HPDE6-E6E7 (cell line): Measurements from ENCODE around the gene SLC38A11.
A peak's percentile ranks its signal among the peaks of the same experiment; 100 is the strongest.

Experiments
- DNase-seq: peaks from one replicate; pipeline ENCODE4 v3.0.0; 2011; ENCODE audit warnings: missing footprints; ENCODE audit errors: extremely low spot score

SLC38A11 gene

DNA sequence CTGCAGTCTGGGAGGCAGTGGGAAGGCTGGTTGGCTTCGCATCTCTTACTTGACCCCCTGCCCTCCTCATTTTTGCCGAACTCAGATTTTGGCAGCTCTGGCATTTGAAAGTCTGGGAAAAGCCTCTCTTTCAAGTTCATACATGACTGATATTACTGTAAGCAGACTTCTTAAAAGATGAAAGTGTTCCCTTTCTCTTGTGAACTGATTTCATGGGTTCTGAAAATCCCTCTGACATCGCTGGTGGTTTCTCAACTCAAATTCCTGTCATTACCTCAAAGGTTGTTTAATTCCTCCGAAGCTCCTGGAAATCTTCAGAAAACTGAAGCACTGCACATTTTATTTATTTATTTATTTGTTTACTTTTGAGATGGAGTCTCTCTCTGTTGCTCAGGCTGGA is 16.9 kb upstream of the SLC38A11 start:
- DNase-seq = no peak

DNA sequence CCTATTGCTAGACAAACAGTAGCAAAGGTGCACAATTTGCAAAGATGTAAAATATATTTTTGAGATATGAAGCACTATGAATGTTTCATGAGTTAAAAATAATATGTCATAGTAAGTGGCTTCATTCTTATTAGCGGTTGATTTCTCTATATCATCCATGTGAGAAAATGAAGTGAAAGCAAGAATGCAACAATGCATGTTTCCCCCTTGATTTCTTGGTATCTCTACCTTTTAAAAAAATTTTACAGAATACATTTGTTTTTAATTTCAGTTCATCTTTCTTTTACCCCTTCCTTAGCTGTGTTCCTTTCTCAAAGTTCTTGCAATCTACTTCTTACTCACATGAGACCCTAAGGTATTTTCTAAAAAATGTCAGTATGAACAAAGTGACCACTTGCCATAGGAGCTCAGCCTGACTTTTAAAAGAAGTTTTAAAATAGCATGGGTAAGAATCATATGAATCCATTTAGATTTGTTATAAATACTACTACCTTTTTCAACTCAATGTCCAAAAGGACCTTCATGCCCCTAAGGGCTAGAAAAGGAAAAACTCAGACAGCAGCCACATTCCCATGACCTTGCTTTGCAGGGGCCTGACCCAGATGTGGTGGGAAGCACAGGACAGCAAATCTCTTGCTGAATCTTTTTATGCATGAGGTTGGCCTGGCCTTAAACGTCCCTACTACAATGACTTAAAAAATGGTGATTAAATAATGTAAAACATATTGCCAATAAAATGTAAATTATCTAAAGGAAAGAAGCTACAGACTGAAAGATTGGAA is 14.8 kb upstream of the SLC38A11 start:
- DNase-seq = no peak

- peak; percentile 29 for DNase-seq
Measured at GRCh38 chr2:164967781-164968228, 12.5 kb upstream of the SLC38A11 start.

GRCh38 chr2:164967361-164967760 is 12.0 kb upstream of the SLC38A11 start:
- no peak for DNase-seq

DNA sequence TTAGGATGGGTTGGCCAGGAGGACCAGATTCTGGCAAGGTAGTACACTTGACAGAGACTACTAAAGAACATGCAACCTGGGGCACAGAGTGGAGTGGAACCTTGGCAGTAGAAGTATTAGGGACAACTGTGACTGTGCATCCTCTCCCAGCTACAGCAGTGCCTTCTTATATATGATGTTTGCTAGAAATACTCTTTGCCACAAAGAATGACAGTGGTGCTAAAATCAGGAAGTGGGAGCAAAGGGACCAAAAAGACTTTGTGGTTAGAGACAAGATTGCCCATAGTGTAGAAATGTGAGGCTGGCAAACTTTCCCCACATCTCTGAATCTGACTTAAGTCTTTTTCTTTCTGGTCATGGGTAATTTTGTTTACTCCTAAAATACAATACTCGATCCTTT is 9.4 kb upstream of the SLC38A11 start:
- no peak for DNase-seq

DNA sequence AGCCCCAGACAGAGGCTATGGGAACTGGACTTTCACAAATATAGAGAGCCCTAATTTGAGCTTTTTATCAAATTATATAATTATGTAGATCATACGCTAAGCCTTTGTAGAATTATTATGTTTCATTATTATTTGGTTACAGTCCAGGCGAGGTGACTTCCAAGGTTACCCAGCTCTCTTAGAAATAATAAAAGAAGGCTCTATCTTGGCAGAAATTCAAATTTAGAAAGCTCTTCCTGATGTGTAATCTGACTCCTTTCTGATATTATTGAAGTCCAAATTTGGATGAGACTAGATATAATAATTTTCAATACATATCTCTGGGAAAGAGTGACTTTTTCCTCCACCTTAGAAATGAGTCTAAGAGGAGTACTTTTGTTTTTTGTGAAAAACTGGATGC is 4.8 kb upstream of the SLC38A11 start:
- DNase-seq = no peak

DNA sequence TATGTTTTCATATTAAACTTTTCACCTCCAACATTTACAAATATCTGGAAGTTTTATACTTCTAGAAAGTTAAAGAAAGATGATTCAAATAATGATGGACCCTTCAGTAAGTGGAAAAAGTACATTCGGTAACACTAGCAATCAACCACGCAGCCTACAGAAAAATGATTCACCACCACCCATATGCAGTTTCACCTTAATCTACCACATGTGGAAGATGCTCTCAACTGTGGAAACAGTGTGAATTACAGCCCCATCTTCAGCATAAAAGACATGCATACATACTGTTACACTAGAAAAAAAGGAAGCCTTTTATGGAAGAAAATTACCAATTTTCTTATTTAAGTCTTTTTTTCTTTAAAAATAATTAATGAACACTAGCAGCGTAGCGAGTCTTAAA is 1.1 kb downstream of the SLC38A11 start:
- DNase-seq = no peak

- DNase-seq = no peak
Measured at GRCh38 chr2:164953279-164953678, 2.0 kb downstream of the SLC38A11 start.

DNA sequence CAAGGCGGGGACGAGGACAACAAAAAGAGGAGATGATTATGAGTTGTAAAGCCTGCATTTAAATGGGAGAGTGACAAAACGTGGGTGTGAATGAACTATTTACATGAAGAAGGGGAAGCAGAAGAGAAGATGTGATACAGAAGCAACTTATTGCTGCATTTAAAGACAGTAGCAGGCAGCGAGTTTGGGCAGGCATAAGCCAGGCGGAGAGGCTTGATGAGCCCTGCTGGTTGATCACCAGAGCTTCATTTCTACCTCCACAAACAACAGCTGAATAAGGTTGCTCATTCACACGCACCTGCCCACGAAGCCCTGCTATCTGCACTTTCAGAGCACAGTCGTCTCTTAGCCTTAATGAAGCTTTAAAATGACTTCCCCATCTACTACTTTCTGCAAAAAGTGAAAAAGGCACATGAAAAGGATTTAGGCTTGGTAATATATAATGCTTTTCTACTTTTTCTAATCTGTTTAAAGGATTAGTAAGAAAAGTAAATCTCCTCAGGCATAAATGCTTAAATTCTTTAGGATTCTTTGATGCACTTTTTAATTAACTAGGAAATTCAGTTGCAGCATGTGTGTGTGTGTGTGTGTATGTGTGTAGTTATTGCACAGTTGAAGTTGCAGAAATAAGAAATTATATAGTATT is 3.1 kb downstream of the SLC38A11 start:
- DNase-seq = no peak

DNA sequence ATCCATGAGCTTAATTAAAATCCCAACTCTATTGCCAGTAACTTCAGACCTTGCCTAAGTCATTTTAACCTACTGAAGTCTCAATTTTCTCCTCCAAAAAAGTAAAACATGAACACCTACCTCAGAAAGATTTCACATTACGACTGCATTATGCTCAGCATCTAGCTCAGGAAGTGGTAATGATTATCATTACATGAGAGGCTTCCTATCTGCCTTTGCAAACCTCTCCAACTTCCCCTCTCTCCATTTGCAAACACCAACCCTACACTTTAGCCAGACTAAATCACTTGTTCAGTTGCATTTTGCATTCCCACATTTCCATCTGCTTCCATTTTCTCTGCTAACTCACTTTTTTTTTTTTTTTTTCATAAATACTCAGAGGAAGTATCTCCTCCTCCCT is 6.8 kb downstream of the SLC38A11 start:
- no peak for DNase-seq

DNA sequence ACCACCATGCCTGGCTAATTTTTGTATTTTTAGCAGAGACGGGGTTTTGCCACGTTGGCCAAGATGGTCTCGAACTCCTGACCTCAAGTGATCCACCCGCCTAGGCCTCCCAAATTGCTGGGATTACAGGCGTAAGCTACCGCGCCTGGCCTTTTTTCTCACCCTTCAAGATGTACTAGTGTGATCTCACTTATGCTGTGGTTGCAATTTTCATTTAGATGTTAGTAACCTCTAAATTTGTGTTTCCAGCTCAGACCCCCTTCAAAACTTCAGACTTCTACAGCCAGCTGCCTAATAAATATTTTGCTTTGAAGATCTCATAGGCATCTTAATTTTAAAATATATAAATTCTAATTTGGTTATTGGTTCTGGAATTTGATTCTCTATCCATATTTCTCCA is 8.0 kb downstream of the SLC38A11 start:
- no peak for DNase-seq

DNA sequence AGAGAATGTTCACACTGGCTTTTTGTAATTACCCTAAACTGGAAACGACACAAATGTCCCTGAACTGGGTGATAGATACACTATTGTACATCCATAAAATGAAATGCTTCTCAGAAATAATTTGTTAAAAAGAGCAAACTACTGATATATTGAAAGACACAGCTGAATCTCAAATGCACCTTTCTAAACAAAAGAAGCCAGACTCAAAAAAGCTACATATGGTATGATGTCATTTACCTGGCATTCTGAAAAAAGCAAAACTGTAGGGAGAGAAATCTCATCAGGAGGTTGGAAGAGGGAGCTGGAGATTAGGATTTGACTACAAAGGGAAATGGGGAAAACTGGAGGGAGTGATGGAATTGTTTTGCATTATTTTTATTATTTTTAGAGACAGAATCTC is 12.0 kb downstream of the SLC38A11 start:
- DNase-seq = no peak

GRCh38 chr2:164937864-164938401 is 17.4 kb downstream of the SLC38A11 start:
- DNase-seq = no peak

- no peak for DNase-seq
Measured at GRCh38 chr2:164935118-164936101, 19.9 kb downstream of the SLC38A11 start.

DNA sequence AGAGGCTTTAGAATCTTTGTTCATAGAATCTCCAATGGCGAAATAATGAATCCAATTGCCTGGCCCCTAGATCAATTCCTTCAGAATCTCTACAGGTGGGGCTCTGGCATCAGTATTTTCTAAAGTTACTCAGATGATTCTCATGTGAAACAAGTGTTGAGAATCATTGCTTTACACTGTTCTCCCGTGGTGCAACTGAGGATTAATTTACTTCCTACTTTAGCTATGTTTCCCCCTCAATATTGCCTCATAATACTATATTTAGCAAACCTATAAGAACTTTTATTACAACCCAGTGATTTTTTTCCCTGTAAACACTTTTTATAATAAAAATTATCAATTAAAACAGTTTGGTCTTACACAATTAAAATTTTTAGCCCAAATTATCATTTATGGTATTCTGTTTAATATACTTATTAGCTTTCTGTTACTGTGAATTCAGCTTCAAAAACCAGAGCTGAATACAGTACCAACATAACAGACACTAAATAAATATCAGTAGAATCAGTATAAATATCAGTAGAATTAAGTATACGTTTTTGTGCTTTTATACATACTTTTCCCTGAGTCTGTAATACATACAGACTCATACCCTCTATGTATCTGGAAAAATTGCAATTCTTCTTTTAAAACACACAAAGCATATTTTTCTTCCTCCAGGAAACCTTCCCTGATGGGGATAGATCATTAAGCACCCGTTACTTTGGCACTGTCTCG is 20.8 kb downstream of the SLC38A11 start:
- no peak for DNase-seq

DNA sequence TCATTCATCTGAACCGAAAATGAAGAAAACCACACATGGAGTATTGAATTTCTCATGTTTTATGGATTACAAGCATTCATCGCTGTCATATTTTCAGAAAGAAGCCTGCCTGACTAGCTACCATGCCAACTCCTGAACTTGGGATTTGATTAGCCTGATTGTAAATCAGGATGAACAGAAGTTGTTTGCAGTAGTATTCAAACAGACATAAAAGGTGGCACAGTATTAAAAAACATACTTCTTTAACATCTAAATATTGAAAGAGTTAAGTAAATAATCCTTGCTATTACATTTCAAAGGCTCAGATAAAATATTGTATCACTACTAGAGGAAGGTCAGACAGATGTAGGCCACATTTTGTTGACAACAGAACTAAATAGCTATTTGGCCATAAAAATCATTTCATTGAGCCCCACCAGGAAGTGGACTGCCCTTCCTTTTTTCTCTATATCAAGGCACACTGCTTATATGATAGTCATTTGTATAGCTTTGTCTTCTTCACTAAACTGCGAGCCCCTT is 21.6 kb downstream of the SLC38A11 start:
- DNase-seq = no peak

DNA sequence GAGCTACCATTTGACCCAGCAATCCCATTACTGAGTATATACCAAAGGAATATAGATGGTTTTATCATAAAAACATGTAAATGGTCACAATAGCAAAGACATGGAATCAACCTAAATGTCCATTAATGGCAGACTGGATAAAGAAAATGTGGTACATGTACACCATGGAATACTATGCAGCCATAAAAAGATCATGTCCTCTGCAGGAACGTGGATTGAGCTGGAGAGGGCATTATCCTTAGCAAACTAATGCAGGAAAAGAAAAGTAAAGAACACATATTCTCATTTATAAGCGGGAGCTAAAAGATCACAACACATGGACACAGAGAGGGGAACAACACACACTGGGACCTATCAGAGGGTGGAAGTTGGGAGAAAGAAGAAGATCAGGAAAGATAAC is 22.9 kb downstream of the SLC38A11 start:
- no peak for DNase-seq

DNA sequence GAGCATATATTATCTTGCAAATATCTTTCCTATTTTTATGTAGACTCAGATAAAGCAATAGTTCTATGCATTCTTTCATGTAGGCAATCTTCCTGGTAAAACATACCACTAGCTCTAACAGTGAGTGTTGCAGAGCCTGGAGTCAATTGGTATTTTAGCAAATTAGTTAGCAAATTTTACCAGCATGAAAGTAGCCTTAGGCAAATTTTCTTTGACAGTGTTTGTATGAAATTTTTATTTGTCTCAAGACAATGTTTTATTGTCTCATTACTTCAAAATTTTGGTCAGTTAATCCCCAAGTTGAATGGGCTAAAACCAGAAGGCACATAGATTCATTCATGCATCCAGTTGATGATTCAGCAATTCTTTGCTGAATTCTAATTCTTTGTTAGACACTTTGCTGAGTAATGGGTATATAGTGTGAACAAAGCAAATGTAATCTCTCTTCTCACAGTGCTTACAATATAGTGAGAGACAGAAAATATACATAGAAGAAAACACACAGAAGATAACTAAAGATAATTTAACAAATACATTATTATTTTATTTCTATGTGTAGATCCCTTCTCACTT is 27.1 kb downstream of the SLC38A11 start:
- DNase-seq = no peak

GRCh38 chr2:164922134-164922533 is 33.2 kb downstream of the SLC38A11 start:
- DNase-seq = no peak

DNA sequence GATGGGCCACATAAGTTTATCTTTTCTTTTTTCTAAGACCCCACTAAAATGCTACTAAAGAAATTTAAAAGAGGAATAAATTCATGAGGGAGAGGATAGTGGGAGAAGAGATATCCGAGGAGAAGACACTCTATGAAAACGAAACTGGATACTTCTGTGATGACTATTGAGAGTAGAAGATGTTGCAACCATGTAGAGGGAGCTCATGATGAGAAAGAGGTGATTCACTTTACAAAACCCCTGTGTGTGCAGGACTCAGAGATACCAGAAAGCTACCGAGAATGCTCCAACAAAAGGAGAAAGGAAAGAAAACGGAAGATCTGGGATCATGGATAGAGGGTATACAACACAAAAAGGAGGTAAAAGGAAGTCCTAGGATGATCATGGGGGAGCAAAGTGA is 34.9 kb downstream of the SLC38A11 start:
- DNase-seq = peak; percentile 84
